GM19099 (cell line): ENCODE measurements around the gene VSIR.

Experiments used
- POLR2A ChIP-seq: IDR thresholded peaks from 3 replicates; pipeline ENCODE4 v1.6.1; 2011; ENCODE audit warnings: low read depth; ENCODE audit not compliant: insufficient read length; ENCODE audit errors: extremely low read depth

Gene VSIR

GRCh38 chr10:71780719-71781118 is 7.4 kb upstream of the VSIR start:
- TF ChIP-seq POLR2A = no peak

DNA sequence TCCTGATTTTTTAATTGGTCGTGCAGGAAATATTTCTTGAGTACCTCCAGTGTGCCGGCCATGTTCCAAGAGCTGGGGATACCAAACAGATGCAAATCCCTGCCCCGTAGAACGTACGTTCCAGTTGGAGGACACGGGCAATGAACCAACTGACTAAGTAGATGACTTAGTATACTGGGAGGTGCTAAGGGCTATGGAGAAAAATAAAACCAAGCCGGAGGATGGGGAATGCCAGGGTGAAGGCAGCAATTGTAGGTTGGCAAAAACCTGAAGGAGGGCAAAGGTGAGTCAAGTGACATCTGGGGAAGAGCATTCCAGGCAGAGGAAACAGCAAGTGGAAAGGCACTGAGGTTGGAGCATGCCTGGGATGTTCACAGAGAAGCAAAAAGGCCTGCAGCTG is 6.8 kb upstream of the VSIR start:
- no peak for TF ChIP-seq POLR2A

DNA sequence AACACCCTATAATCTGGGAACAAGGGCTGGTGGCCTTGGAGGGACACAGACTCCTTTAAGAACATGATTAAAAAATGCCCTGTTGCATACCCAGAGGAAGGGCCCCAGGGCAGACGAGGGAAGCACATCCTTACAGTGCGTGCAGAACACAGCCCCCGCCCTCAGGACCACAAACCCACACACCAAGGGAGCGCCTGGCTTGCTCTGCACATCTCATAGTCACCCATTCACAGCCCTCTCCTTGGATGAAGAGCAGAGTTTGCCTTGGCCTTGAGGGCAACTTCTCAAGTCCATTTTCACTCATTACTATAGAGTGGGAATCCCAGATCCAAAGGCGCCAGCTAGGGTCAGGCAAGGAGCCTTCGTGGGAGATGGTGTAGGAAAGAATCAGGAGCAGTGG is 6.3 kb upstream of the VSIR start:
- no peak for TF ChIP-seq POLR2A

DNA sequence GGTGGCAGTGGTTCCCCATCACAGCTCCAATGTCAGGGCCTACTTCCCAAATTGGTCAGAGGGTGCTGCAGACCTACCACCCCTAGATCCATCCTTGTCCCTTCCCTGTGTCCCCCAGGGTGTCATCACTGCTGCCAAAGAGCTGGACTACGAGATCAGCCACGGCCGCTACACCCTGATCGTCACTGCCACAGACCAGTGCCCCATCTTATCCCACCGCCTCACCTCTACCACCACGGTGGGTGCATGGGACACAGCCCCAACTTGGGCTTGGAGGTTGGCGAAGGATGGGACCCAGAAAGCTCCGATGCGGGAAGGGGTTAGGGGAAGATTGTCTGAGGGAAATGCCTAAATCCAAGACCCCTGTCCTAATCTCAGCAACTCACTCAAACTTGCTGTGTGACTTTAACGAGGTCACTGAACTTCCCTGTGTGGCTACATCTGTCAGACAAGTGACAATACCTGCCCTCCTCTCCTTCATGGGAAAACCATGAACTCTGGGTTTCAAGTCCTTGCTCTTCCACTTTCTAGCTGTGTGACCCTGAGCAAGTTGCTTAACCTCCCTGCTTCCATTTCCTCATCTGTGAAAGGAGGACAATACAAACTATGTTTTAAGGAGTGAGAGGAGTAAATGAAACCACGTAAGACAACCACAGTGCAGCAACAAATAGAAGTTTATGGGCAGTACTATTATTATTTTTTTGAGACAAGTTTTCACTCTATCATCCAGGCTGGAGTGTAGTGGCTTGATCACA is 4.9 kb upstream of the VSIR start:
- no peak for TF ChIP-seq POLR2A

DNA sequence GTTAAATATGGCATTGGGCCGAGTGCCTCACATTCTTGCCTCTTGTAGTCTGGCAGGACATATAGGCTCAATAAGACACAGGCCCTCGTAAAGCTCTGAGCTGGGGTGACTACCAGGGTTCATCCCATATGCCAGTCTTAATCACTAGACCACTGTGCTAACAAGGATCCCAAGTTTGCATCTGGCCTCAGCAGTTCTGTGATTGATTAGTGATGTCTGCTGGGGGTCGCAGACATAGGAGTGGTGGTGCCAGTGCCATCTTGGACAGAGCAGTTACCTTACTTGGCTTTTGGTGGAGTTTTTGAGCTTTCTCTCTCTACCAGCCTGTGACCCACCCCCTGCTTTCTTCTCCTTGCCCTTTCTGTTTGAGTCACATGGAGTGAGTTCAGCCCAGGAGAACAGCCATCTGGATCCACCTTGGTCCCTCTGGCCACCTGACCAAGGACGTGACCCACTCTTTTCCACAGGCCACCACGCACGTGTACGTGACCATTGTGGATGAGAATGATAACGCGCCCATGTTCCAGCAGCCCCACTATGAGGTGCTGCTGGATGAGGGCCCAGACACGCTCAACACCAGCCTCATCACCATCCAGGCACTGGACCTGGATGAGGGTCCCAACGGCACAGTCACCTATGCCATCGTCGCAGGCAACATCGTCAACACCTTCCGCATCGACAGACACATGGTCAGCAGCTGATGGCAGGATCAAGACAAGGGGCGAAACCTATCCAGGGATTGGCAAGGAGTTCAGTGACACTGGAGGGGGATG is 4.1 kb upstream of the VSIR start:
- TF ChIP-seq POLR2A = no peak

DNA sequence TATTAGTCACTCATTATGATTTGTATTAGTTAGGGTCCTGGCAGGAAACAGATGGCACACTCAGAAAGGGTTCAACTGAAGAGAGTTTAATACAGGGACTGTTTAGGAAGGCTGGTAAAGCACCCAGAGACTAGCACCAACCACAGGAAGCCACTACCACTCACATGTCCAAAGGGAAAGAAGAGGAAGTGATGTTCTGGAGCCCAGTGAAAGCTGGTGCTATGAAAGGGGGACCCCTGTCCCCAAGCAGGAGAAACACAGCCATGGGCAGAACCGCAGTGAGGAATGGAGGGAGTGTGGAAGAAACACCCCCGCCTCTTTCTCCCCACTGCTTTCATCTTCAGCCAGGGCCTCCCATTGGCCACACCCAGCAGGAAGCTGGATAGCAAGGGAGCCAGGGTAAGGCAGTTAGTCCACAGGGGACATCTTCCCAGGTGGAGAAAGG is 3.2 kb upstream of the VSIR start:
- TF ChIP-seq POLR2A = no peak

GRCh38 chr10:71774916-71775702 is 1.8 kb upstream of the VSIR start:
- no peak for TF ChIP-seq POLR2A

GRCh38 chr10:71772832-71773220 is 494 bp downstream of the VSIR start:
- no peak for TF ChIP-seq POLR2A

DNA sequence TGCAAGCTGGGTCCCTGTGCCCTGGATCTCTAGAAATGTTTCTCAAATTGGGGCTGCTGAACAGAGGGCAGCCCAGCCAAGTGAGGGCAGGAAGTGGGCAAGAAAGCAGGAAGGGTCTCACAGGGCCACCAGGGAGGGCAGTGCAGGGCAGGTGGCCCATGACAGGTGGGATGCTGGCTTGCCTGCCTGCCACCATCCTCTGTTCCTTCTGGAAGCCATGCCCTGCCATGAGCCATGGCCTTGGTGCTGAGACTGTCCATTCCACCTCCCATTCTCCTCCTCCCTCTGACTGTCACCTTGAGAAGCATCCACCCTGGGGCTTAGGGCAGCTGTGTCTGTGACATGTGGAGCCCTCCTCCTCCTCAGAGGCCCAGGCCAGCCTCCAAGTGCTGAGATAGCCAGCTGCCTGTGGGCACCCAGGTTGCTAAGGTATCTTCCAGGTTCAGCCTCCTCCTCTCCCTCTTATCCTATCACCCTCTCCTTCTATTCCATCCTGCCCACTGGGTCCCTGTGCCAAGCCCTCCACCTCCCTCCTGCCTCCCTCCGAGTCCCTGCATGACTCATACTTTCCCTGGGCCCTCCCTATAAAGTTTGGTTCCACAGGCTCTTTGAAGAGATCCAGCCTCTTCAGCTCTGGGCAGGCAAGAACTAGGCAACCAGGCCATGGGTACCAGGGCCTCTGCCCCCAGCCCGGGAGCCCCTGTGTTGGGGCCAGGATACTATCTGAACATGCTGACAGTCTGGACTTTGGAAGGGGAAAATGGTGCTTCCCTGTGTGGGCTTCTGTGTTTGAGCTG is 1.3 kb downstream of the VSIR start:
- TF ChIP-seq POLR2A = no peak

- no peak for TF ChIP-seq POLR2A
Measured at GRCh38 chr10:71771204-71771603, 2.1 kb downstream of the VSIR start.

DNA sequence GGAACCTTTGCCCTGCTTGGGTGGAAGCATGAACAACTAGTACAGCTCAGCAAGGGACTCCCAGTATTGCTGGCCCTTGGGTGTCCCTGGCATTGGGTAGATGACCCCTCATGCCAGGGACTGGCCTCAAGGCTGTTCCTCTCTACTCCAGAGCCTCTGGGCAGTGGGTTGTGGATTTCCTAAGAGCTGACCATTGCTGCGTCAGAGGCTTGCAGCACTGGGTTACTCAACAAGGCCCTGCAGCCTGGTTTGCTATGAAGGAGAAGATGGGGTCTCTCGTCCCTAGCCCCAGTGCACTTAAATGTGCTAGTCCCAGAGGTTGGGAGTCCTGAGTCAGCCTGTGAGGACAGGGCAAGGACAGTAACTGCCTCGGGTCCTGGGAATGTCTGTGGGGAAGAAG is 2.5 kb downstream of the VSIR start:
- TF ChIP-seq POLR2A = no peak

GRCh38 chr10:71770255-71770654 is 3.1 kb downstream of the VSIR start:
- TF ChIP-seq POLR2A = no peak

GRCh38 chr10:71769279-71769823 is 4.0 kb downstream of the VSIR start:
- TF ChIP-seq POLR2A = peak; percentile 14

- no peak for TF ChIP-seq POLR2A
Measured at GRCh38 chr10:71767420-71768035, 5.8 kb downstream of the VSIR start.
